A673 (cell line): ENCODE results near the gene SCARB2. TPM values are rescaled to one million over a fixed set of nuclear protein-coding genes. Genes with fewer than 3 reads are reported as not detected.

Experiments
- BruUV-seq: library from RNA; stranded (reverse); fragments of 400-500 nt; replicated peaks from 2 replicates; lab custom pipeline; 2021; lab: Mats Ljungman, UMichigan
- CTCF ChIA-PET: fragments of 300-600 bp; sonication (Branson Sonifier 250); formaldehyde crosslinking; loops from one replicate; lab custom pipeline; 2022; ENCODE audit warnings: antibody characterized with exemption; lab: Charles Lee
- POLR2A ChIA-PET: fragments of 300-600 bp; sonication (Branson Sonifier 250); formaldehyde crosslinking; loops from one replicate; lab custom pipeline; 2022; ENCODE audit warnings: antibody characterized with exemption; ENCODE audit not compliant: low non-redundant PET; lab: Charles Lee
- DNase-seq: peaks from one replicate; pipeline ENCODE4 v3.0.0-alpha.2; 2015; ENCODE audit warnings: low spot score
- H3K27ac ChIP-seq: fragments of 200-600 bp; sonication (generic); 2 replicates; pipeline ENCODE4 v1.5.1; 2016; ENCODE audit warnings: mixed run types, low read depth, mild to moderate bottlenecking, mixed read lengths, antibody characterized with exemption, low read length; ENCODE audit not compliant: poor library complexity, severe bottlenecking
- H3K27me3 ChIP-seq: fragments of 200-600 bp; sonication (generic); replicated peaks from 2 replicates; pipeline ENCODE4 v1.6.1; 2017; ENCODE audit warnings: mixed run types, low read depth, mild to moderate bottlenecking, mixed read lengths, antibody characterized with exemption, low read length; ENCODE audit not compliant: insufficient read depth, poor library complexity
- H3K36me3 ChIP-seq: fragments of 200-600 bp; sonication (generic); 2 replicates; pipeline ENCODE4 v1.6.1; 2016; ENCODE audit warnings: mixed run types, mild to moderate bottlenecking, mixed read lengths, antibody characterized with exemption, low read length; ENCODE audit not compliant: insufficient read depth, poor library complexity, severe bottlenecking
- H3K4me1 ChIP-seq: fragments of 200-600 bp; sonication (generic); 2 replicates; pipeline ENCODE4 v1.6.1; 2017; ENCODE audit warnings: mixed run types, mild to moderate bottlenecking, mixed read lengths, antibody characterized with exemption, low read length; ENCODE audit not compliant: insufficient read depth, poor library complexity, severe bottlenecking
- H3K4me3 ChIP-seq: fragments of 200-600 bp; sonication (generic); 2 replicates; pipeline ENCODE4 v1.5.1; 2016; ENCODE audit warnings: low read depth, mixed run types, mild to moderate bottlenecking, mixed read lengths, low read length; ENCODE audit not compliant: poor library complexity, severe bottlenecking
- H3K9me3 ChIP-seq: fragments of 200-600 bp; sonication (generic); 2 replicates; pipeline ENCODE4 v1.6.1; 2016; ENCODE audit warnings: mixed run types, low read depth, mild to moderate bottlenecking, mixed read lengths, antibody characterized with exemption, low read length; ENCODE audit not compliant: poor library complexity, severe bottlenecking
- CTCF ChIP-seq: fragments of 300-800, 200-600 bp; sonication (generic); conservative IDR thresholded peaks from 2 replicates; pipeline ENCODE4 v1.5.1; 2017; ENCODE audit warnings: low read depth, mild to moderate bottlenecking, antibody characterized with exemption, low read length, moderate library complexity, mixed read lengths
- EZH2 ChIP-seq: fragments of 200-600 bp; sonication (generic); IDR thresholded peaks from 2 replicates; pipeline ENCODE4 v1.6.1; 2017; ENCODE audit warnings: borderline replicate concordance, low read depth, mild to moderate bottlenecking, mixed read lengths, antibody characterized with exemption, low read length; ENCODE audit not compliant: poor library complexity, severe bottlenecking
- intact Hi-C: fragments of 100-400 bp; cut with micrococcal nuclease; formaldehyde crosslinking; loops from one replicate; pipeline ENCODE4 v1.10.0; 2022; ENCODE audit not compliant: unreplicated experiment
- total RNA-seq: library from RNA; stranded (reverse); gene quantifications from 2 replicates; pipeline ENCODE4 v1.2.3, GENCODE V29; 2021

Gene SCARB2
- total RNA-seq, 1 experiment from 2014 or later = 27.9 TPM

- Histone ChIP-seq H3K27ac (no peak overlapping the region), H3K4me1 (no peaks in the 10 kb centered on the region), H3K27me3 (no peaks in the 10 kb centered on the region), H3K9me3 (no peaks in the 10 kb centered on the region), H3K4me3 (no peak overlapping the region), H3K36me3 (peaks cover 39% of the 10 kb centered on the region)
- TF ChIP-seq EZH2 = no peak
- TF ChIP-seq CTCF = no peak
- POLR2A ChIA-PET = no interaction called here
- intact Hi-C loops = no loop called here
- no peak for DNase-seq
- BruUV-seq = no TSS peak
- CTCF ChIA-PET = no interaction called here
Observed at GRCh38 chr4:76120199-76120598, 93.4 kb downstream of the SCARB2 start.

- peaks cover 35% of the 10 kb centered on the region for H3K36me3 ChIP-seq
- CTCF ChIA-PET = no interaction called here
- H3K27ac ChIP-seq = no peak overlapping the region
- H3K9me3 ChIP-seq = no peaks in the 10 kb centered on the region
- H3K4me3 ChIP-seq = no peak overlapping the region
- intact Hi-C loops = no loop called here
- no TSS peak for BruUV-seq
- POLR2A ChIA-PET = no interaction called here
- no peaks in the 10 kb centered on the region for H3K27me3 ChIP-seq
- no peak for DNase-seq
- TF ChIP-seq CTCF (no peak), EZH2 (no peak)
- no peaks in the 10 kb centered on the region for H3K4me1 ChIP-seq
Observed at GRCh38 chr4:76117536-76117935, 96.1 kb downstream of the SCARB2 start.

DNA sequence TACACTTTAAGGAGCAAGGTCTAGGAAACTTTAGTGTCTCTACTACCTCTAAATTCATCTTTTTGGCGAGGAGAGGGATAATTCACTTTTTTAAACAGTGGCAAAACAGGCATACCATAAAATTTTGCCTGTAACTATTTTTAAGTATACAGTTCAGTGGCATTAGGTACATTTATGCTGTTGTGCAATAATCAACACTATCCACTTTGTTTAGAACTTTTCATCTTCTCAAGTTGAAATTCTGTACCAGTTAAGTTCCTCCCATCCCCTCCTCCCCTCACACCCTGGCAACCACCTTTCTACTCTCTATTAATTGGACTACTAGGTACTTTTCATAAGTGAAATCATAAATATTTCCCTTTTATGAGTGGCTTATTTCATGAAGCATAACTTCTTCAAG, 96.8 kb downstream of the SCARB2 start:
- H3K36me3 ChIP-seq = peaks cover 28% of the 10 kb centered on the region
- no peak for DNase-seq
- no TSS peak for BruUV-seq
- H3K27ac ChIP-seq = no peak overlapping the region
- H3K9me3 ChIP-seq = no peaks in the 10 kb centered on the region
- no peak overlapping the region for H3K4me3 ChIP-seq
- TF ChIP-seq EZH2 (no peak), CTCF (no peak)
- ChIA-PET CTCF (no interaction called here), POLR2A (no interaction called here)
- intact Hi-C loops = no loop called here
- no peaks in the 10 kb centered on the region for H3K27me3 ChIP-seq
- H3K4me1 ChIP-seq = no peaks in the 10 kb centered on the region

Other genes with a start within 250 kb of the SCARB2 start
- gene SDAD1, start 222.9 kb downstream of the SCARB2 start, total RNA-seq = 24.0 and 28.3 TPM in 2 replicates
- gene CXCL9, start 206.3 kb downstream of the SCARB2 start, total RNA-seq = not detected in 2 replicates
- gene CXCL10, start 190.3 kb downstream of the SCARB2 start, total RNA-seq = 0.79 and 1.0 TPM in 2 replicates
- gene CXCL11, start 177.8 kb downstream of the SCARB2 start, total RNA-seq = 0.30 and 0.50 TPM in 2 replicates
- gene ART3, start 139.1 kb downstream of the SCARB2 start, total RNA-seq = not detected in 2 replicates
- gene NUP54, start 65.4 kb downstream of the SCARB2 start, total RNA-seq = 43.3 and 45.9 TPM in 2 replicates
- 0.21 TPM in 1 of 2 replicates, not detected in the other for gene FAM47E, start 37.9 kb upstream of the SCARB2 start, total RNA-seq
- not detected in 2 replicates for gene STBD1, start 92.9 kb upstream of the SCARB2 start, total RNA-seq
- not detected in 2 replicates for gene CCDC158, start 207.3 kb upstream of the SCARB2 start, total RNA-seq
- 9.3 and 10.6 TPM in 2 replicates for gene SHROOM3, start 221.4 kb upstream of the SCARB2 start, total RNA-seq